Smooth muscle cell (in vitro differentiated cells): ENCODE data around the gene TBC1D17. TPM values are rescaled to one million over a fixed set of nuclear protein-coding genes. Genes with fewer than 3 reads are reported as not detected.
A peak's percentile ranks its signal among the peaks of the same experiment; 100 is the strongest.

Experiments used
- DNase-seq: peaks from one replicate; lab custom pipeline; 2025; ENCODE audit not compliant: unreplicated experiment; lab: John Stamatoyannopoulos, UW
- H2AFZ ChIP-seq: fragments of 200-600 bp; sonication (generic); 2 replicates; pipeline ENCODE4 v1.6.0; 2016; ENCODE audit warnings: antibody characterized with exemption, low read depth, mild to moderate bottlenecking
- H3F3A ChIP-seq: fragments of 200-600 bp; sonication (generic); 2 replicates; pipeline ENCODE4 v1.6.0; 2017; ENCODE audit warnings: antibody characterized with exemption, low read depth
- H3K27ac ChIP-seq: fragments of 200-600 bp; sonication (generic); 2 replicates; pipeline ENCODE4 v1.5.1; 2016; ENCODE audit warnings: low read depth, mild to moderate bottlenecking
- H3K27me3 ChIP-seq: fragments of 200-600 bp; sonication (generic); 2 replicates; pipeline ENCODE4 v1.6.1; 2016; ENCODE audit warnings: low read depth, mild to moderate bottlenecking
- H3K36me3 ChIP-seq: fragments of 200-600 bp; sonication (generic); 2 replicates; pipeline ENCODE4 v1.5.1; 2016; ENCODE audit warnings: low read depth
- H3K4me1 ChIP-seq: fragments of 200-600 bp; sonication (generic); 2 replicates; pipeline ENCODE4 v1.5.1; 2016; ENCODE audit warnings: low read depth
- H3K4me2 ChIP-seq: fragments of 200-600 bp; sonication (generic); 2 replicates; pipeline ENCODE4 v1.6.0; 2016; ENCODE audit warnings: mild to moderate bottlenecking
- H3K4me3 ChIP-seq: fragments of 200-600 bp; sonication (generic); 2 replicates; pipeline ENCODE4 v1.5.1; 2016; ENCODE audit warnings: mild to moderate bottlenecking
- H3K79me2 ChIP-seq: fragments of 200-600 bp; sonication (generic); 2 replicates; pipeline ENCODE4 v1.6.0; 2016; ENCODE audit warnings: low read depth, mild to moderate bottlenecking
- H3K9ac ChIP-seq: fragments of 200-600 bp; sonication (generic); 2 replicates; pipeline ENCODE4 v1.6.0; 2016; ENCODE audit warnings: low read depth
- H3K9me3 ChIP-seq: fragments of 200-600 bp; sonication (generic); replicated peaks from 2 replicates; pipeline ENCODE4 v1.5.1; 2016; ENCODE audit warnings: low read depth
- H4K20me1 ChIP-seq: fragments of 200-600 bp; sonication (generic); 2 replicates; pipeline ENCODE4 v1.6.0; 2016; ENCODE audit warnings: low read depth
- CTCF ChIP-seq: fragments of 200-600 bp; sonication (generic); IDR thresholded peaks from 2 replicates; pipeline ENCODE4 v1.5.1; 2017; ENCODE audit warnings: borderline replicate concordance, mild to moderate bottlenecking, antibody characterized with exemption; ENCODE audit not compliant: insufficient read depth, poor library complexity, severe bottlenecking
- WGBS: methylation state at CpG from one replicate; pipeline ENCODE4 v1.1.7; 2016; ENCODE audit warnings: low lambda C conversion rate; 5-methylcytosine and 5-hydroxymethylcytosine counted together
- polyA plus RNA-seq: library from polyadenylated mRNA; unstranded; fragments of >200 nt; fragmentation: Nextera tagmentation; extraction: Ambion mirVana; gene quantifications from 2 replicates; pipeline ENCODE4 v1.2.1, GENCODE V29; 2016
- total RNA-seq: library from RNA; depleted of rRNA; stranded (reverse); fragments of >200 nt; gene quantifications from 2 replicates; pipeline ENCODE4 v1.2.3, GENCODE V29; 2014

TBC1D17 gene
- total and polyA plus RNA-seq, 2 experiments from 2014 or later, result 9.2 to 41.8 TPM

- Histone ChIP-seq H3K9ac (no peak overlapping the region), H3K4me3 (no peak overlapping the region), H3K27ac (peak overlapping the region; percentile 78), H3K4me1 (no peaks in the 10 kb centered on the region), H3K4me2 (no peak overlapping the region), H3K9me3 (no peaks in the 10 kb centered on the region), H3K27me3 (no peaks in the 10 kb centered on the region), H2AFZ (no peak overlapping the region), H3F3A (peaks cover 33% of the 10 kb centered on the region), H3K36me3 (no peaks in the 10 kb centered on the region), H4K20me1 (peaks cover 65% of the 10 kb centered on the region), H3K79me2 (peaks cover 23% of the 10 kb centered on the region)
- DNase-seq, result no peak
- no peak for TF ChIP-seq CTCF
- WGBS, result 91% methylated on average over 33 of the region's 37 CpGs
These were observed 19.2 kb upstream of the TBC1D17 start for GRCh38 chr19:49858088-49858985.

DNA sequence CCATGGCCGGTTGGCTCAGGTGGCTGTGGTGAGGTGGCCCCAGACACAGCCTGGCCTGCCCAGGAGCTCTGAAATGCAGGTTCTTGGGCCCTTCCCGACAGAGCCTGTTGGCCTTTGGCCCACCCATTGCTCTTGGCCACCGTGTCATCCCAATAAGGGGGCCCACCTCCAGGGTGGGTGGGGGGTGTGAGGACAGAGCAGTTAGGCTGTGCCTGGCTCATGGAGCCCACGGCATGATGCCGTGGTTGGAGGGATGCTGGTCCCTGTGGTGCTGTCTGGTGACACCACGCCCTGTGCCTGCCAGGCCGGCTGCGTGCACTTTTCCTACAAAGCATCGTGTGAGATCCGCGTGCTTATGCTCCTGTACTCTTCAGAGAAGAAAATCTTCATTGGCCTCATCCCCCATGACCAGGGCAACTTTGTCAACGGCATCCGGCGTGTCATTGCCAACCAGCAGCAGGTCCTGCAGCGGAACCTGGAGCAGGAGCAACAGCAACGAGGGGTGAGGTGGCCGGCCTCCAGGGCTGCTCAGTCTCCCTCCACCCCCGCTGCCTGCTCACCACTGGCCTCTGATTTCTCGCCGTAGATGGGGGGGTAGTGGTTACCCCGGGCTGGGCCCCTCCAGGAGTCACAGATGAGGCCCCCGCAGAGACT lies 17.7 kb upstream of the TBC1D17 start:
- Histone ChIP-seq H4K20me1 (peaks cover 50% of the 10 kb centered on the region), H3K79me2 (peaks cover 19% of the 10 kb centered on the region), H3K9me3 (no peaks in the 10 kb centered on the region), H3K4me2 (no peak overlapping the region), H2AFZ (no peak overlapping the region), H3K36me3 (no peaks in the 10 kb centered on the region), H3K27ac (peak overlapping the region; percentile 78), H3K27me3 (no peaks in the 10 kb centered on the region), H3K4me1 (no peaks in the 10 kb centered on the region), H3K4me3 (no peak overlapping the region), H3F3A (peaks cover 33% of the 10 kb centered on the region), H3K9ac (no peak overlapping the region)
- 88% methylated on average over 22 of the region's 22 CpGs for WGBS
- TF ChIP-seq CTCF, result no peak
- DNase-seq, result no peak

DNA sequence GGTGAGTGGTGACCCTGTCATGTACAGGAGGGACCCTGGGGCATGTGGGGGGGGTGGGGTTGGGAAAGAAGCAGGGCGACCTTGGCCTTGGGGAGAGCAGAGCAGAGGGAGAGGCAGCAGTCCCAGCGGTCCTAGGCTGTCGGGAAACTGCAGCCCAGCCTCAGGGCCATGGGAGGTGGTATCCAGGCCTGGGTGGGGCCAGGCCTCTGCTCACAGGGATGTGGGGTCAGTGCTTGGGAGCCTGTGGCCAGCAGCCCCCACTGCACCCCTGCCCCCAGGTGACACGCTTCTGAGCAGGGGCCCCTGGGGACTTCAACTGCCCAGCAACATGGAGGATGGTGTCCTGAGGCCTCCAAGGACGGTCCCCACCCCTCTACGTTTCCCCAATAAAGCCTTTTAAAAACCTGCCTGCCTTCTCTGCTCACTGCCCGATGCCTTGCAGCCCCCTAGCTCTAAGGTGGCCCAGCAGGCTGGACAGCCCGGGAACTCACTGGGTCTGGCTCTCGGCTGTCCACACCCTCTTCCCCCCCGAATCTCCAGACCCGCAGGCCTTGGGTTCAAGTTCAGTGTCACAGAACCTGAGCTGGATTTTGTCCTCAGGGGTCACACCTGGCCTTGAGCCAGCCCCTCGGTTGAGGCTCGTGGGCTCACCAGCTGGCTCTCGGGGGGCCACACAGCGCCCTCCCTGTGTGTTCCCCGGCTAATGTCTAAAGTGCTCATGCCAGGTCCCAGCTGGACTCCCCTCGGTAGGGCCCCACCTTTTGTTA lies 17.0 kb upstream of the TBC1D17 start:
- no peak for TF ChIP-seq CTCF
- Histone ChIP-seq H3F3A (peaks cover 28% of the 10 kb centered on the region), H4K20me1 (peaks cover 43% of the 10 kb centered on the region), H3K27ac (peak overlapping the region; percentile 78), H3K79me2 (peaks cover 19% of the 10 kb centered on the region), H3K9me3 (no peaks in the 10 kb centered on the region), H3K4me2 (no peak overlapping the region), H3K9ac (no peak overlapping the region), H2AFZ (no peak overlapping the region), H3K4me1 (no peaks in the 10 kb centered on the region), H3K4me3 (no peak overlapping the region), H3K27me3 (no peaks in the 10 kb centered on the region), H3K36me3 (no peaks in the 10 kb centered on the region)
- no peak for DNase-seq
- WGBS, result 90% methylated on average over 16 of the region's 17 CpGs
